A204.1 (cell line): Measurements from ENCODE around the gene EXTL1.

Experiments used
- FAIRE-seq: peaks from 2 replicates; lab custom pipeline; 2012; peaks lifted over from hg19 to GRCh38; lab: Jason Lieb, UNC

Gene EXTL1

GRCh38 chr1:26025060-26025459, 3.5 kb downstream of the EXTL1 start:
- no peak for FAIRE-seq

- no peak for FAIRE-seq
These were observed 3.9 kb downstream of the EXTL1 start for GRCh38 chr1:26025517-26025916.

GRCh38 chr1:26027716-26028489, 6.3 kb downstream of the EXTL1 start:
- FAIRE-seq = no peak

GRCh38 chr1:26028490-26028980, 7.0 kb downstream of the EXTL1 start:
- FAIRE-seq = no peak

- no peak for FAIRE-seq
These were observed 7.7 kb downstream of the EXTL1 start for GRCh38 chr1:26029054-26029863.

GRCh38 chr1:26029864-26030481, 8.4 kb downstream of the EXTL1 start:
- FAIRE-seq = no peak

- FAIRE-seq = no peak
These were observed 9.6 kb downstream of the EXTL1 start for GRCh38 chr1:26031196-26031595.

- FAIRE-seq = no peak
These were observed 10.1 kb downstream of the EXTL1 start for GRCh38 chr1:26031611-26032220.

- no peak for FAIRE-seq
These were observed 11.2 kb downstream of the EXTL1 start for GRCh38 chr1:26032656-26033357.

- no peak for FAIRE-seq
These were observed 13.1 kb downstream of the EXTL1 start for GRCh38 chr1:26034504-26035202.

- FAIRE-seq = peak; percentile 6
These were observed 13.8 kb downstream of the EXTL1 start for GRCh38 chr1:26035203-26035958.

GRCh38 chr1:26035959-26036755, 14.6 kb downstream of the EXTL1 start:
- no peak for FAIRE-seq

- no peak for FAIRE-seq
These were observed 15.2 kb downstream of the EXTL1 start for GRCh38 chr1:26036756-26037281.

- no peak for FAIRE-seq
These were observed 16.3 kb downstream of the EXTL1 start for GRCh38 chr1:26037904-26038303.

GRCh38 chr1:26038477-26038876, 16.9 kb downstream of the EXTL1 start:
- no peak for FAIRE-seq

- FAIRE-seq = no peak
These were observed 17.3 kb downstream of the EXTL1 start for GRCh38 chr1:26038904-26039303.

GRCh38 chr1:26041401-26041800, 19.8 kb downstream of the EXTL1 start:
- FAIRE-seq = no peak

GRCh38 chr1:26041978-26042377, 20.4 kb downstream of the EXTL1 start:
- FAIRE-seq = no peak

- no peak for FAIRE-seq
These were observed 22.2 kb downstream of the EXTL1 start for GRCh38 chr1:26043765-26044164.
